Measurements from ENCODE around the gene KIAA0753.

KIAA0753 gene

GRCh38 chr17:6551869-6552531, 88.5 kb downstream of the KIAA0753 start:
- 89% methylated on average over 11 of the region's 11 CpGs for WGBS
- Histone ChIP-seq H3K9ac (ENCODE audit: low read depth, low read length) (no peak overlapping the region), H3K27me3 (ENCODE audit: insufficient read depth, low read length) (peaks cover 36% of the 10 kb centered on the region), H3K4me3 (ENCODE audit: low read length) (no peak overlapping the region), H3K36me3 (ENCODE audit: insufficient read depth, low read length) (no peaks in the 10 kb centered on the region), H3K9me3 (ENCODE audit: insufficient read depth, low read depth, low read length) (no peaks in the 10 kb centered on the region), H3K27ac (ENCODE audit: low read depth, low read length) (no peak overlapping the region), H3K4me1 (ENCODE audit: insufficient read depth, low read length) (peaks cover 12% of the 10 kb centered on the region)

GRCh38 chr17:6551356-6551755, 89.2 kb downstream of the KIAA0753 start:
- H3K4me3 ChIP-seq (ENCODE audit: low read length) = no peak overlapping the region
- H3K4me1 ChIP-seq (ENCODE audit: insufficient read depth, low read length) = peaks cover 12% of the 10 kb centered on the region
- no peaks in the 10 kb centered on the region for H3K36me3 ChIP-seq (ENCODE audit: insufficient read depth, low read length)
- no peak overlapping the region for H3K9ac ChIP-seq (ENCODE audit: low read depth, low read length)
- H3K27ac ChIP-seq (ENCODE audit: low read depth, low read length) = no peak overlapping the region
- H3K9me3 ChIP-seq (ENCODE audit: insufficient read depth, low read depth, low read length) = no peaks in the 10 kb centered on the region
- peaks cover 31% of the 10 kb centered on the region for H3K27me3 ChIP-seq (ENCODE audit: insufficient read depth, low read length)
- 96% methylated on average over 5 of the region's 5 CpGs for WGBS

- Histone ChIP-seq H3K27me3 (ENCODE audit: insufficient read depth, low read length) (peaks cover 15% of the 10 kb centered on the region), H3K4me3 (ENCODE audit: low read length) (no peak overlapping the region), H3K9me3 (ENCODE audit: insufficient read depth, low read depth, low read length) (no peaks in the 10 kb centered on the region), H3K4me1 (ENCODE audit: insufficient read depth, low read length) (peaks cover 13% of the 10 kb centered on the region), H3K9ac (ENCODE audit: low read depth, low read length) (no peak overlapping the region), H3K36me3 (ENCODE audit: insufficient read depth, low read length) (no peaks in the 10 kb centered on the region), H3K27ac (ENCODE audit: low read depth, low read length) (no peak overlapping the region)
- WGBS = 70% methylated on average over 9 of the region's 9 CpGs
These were observed 91.0 kb downstream of the KIAA0753 start for GRCh38 chr17:6549384-6550036.

GRCh38 chr17:6548578-6549330, 91.8 kb downstream of the KIAA0753 start:
- H3K9me3 ChIP-seq (ENCODE audit: insufficient read depth, low read depth, low read length) = no peaks in the 10 kb centered on the region
- no peaks in the 10 kb centered on the region for H3K36me3 ChIP-seq (ENCODE audit: insufficient read depth, low read length)
- H3K9ac ChIP-seq (ENCODE audit: low read depth, low read length) = no peak overlapping the region
- WGBS = 85% methylated on average over 11 of the region's 11 CpGs
- H3K27ac ChIP-seq (ENCODE audit: low read depth, low read length) = no peak overlapping the region
- no peak overlapping the region for H3K4me3 ChIP-seq (ENCODE audit: low read length)
- H3K4me1 ChIP-seq (ENCODE audit: insufficient read depth, low read length) = peaks cover 14% of the 10 kb centered on the region
- H3K27me3 ChIP-seq (ENCODE audit: insufficient read depth, low read length) = peaks cover 8% of the 10 kb centered on the region

- Histone ChIP-seq H3K9me3 (ENCODE audit: insufficient read depth, low read depth, low read length) (no peaks in the 10 kb centered on the region), H3K27ac (ENCODE audit: low read depth, low read length) (no peak overlapping the region), H3K27me3 (ENCODE audit: insufficient read depth, low read length) (0 out of 2 replicates have a peak, but pooled peaks cover under 1% of the 10 kb centered on the region), H3K9ac (ENCODE audit: low read depth, low read length) (no peak overlapping the region), H3K4me1 (ENCODE audit: insufficient read depth, low read length) (peaks cover 14% of the 10 kb centered on the region), H3K36me3 (ENCODE audit: insufficient read depth, low read length) (no peaks in the 10 kb centered on the region), H3K4me3 (ENCODE audit: low read length) (no peak overlapping the region)
- WGBS = 86% methylated on average over 5 of the region's 5 CpGs
These were observed 92.5 kb downstream of the KIAA0753 start for GRCh38 chr17:6548034-6548433.

DNA sequence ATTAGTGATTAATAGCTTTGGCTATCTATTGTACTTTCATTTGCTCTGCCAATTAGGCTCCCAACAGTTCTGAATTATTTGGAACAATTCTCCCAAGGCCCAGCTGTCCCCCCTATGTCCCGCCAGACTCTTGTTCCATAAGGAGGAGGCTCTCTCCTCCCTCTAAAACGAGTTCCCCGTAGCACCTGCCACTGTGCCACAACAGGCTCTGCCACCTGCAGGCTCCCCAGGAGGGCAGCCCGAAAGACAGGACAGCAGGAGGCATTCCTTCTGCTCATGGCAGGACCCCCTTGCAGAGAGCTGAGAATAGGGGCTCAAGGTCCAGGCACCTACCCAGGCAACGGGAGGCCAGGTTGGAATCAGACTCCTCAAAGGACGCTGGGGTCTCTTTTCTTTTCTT, 93.2 kb downstream of the KIAA0753 start:
- H3K9me3 ChIP-seq (ENCODE audit: insufficient read depth, low read depth, low read length) = no peaks in the 10 kb centered on the region
- peaks cover 12% of the 10 kb centered on the region for H3K4me1 ChIP-seq (ENCODE audit: insufficient read depth, low read length)
- no peaks in the 10 kb centered on the region for H3K36me3 ChIP-seq (ENCODE audit: insufficient read depth, low read length)
- no peak overlapping the region for H3K4me3 ChIP-seq (ENCODE audit: low read length)
- 83% methylated on average over 6 of the region's 6 CpGs for WGBS
- H3K9ac ChIP-seq (ENCODE audit: low read depth, low read length) = no peak overlapping the region
- H3K27ac ChIP-seq (ENCODE audit: low read depth, low read length) = no peak overlapping the region
- H3K27me3 ChIP-seq (ENCODE audit: insufficient read depth, low read length) = no peaks in the 10 kb centered on the region

DNA sequence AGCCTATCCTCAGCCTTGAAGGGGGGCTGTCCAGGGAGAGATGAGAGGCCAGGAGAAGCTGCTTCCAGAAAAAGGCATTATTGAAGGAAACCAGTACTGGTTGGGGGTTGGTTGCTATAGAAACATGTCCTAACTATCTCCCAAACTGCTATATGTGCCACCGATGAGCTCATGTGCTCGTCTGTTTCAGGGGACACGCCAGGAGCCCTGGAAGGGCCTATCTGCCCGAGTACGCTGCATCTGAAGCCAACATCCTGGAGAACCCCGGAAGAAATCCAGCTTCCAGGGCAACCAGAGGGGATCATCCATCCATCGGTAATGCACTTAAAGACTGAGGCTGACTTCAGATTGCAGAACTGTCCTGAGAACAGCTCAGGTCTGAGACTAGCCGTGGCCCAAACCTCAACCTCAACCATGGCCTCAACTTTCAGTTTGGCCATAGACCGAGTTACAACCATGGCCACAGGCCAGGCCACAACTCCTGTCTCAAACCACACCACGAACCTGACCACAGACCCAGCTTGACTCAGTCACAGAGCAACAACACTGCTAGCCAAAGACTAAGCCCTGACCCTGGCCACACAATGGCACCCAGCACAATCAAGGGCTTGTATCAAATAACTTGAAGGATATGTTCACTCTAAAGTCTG, 94.3 kb downstream of the KIAA0753 start:
- Histone ChIP-seq H3K9me3 (ENCODE audit: insufficient read depth, low read depth, low read length) (no peaks in the 10 kb centered on the region), H3K4me3 (ENCODE audit: low read length) (no peak overlapping the region), H3K27ac (ENCODE audit: low read depth, low read length) (no peak overlapping the region), H3K36me3 (ENCODE audit: insufficient read depth, low read length) (no peaks in the 10 kb centered on the region), H3K9ac (ENCODE audit: low read depth, low read length) (no peak overlapping the region), H3K27me3 (ENCODE audit: insufficient read depth, low read length) (no peaks in the 10 kb centered on the region), H3K4me1 (ENCODE audit: insufficient read depth, low read length) (peaks cover 9% of the 10 kb centered on the region; the same call in 1 of the 2 replicates)
- 94% methylated on average over 10 of the region's 10 CpGs for WGBS

DNA sequence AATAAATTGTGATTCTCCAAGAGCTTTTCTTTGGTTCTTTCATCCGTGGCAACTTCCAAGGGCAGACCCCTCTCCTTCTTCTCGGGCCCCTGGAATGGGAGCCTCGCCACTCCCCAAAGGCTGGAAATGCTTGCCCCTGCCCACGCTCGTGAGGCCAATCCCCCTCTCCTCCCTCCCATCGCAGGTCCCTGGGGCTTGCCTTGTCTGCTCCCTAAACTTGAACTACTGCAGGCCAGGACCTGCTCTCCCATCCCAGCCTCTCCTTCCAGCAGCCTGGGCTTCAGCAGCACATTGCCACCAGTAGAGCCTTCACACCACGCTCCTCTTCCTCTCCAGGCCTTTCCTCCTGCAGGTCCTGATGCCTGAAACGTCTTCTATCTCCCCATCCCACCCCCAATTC, 95.2 kb downstream of the KIAA0753 start:
- Histone ChIP-seq H3K27ac (ENCODE audit: low read depth, low read length) (no peak overlapping the region), H3K4me1 (ENCODE audit: insufficient read depth, low read length) (peaks cover 11% of the 10 kb centered on the region), H3K4me3 (ENCODE audit: low read length) (no peak overlapping the region), H3K9ac (ENCODE audit: low read depth, low read length) (no peak overlapping the region), H3K9me3 (ENCODE audit: insufficient read depth, low read depth, low read length) (no peaks in the 10 kb centered on the region), H3K27me3 (ENCODE audit: insufficient read depth, low read length) (no peaks in the 10 kb centered on the region), H3K36me3 (ENCODE audit: insufficient read depth, low read length) (no peaks in the 10 kb centered on the region)
- 84% methylated on average over 8 of the region's 8 CpGs for WGBS

GRCh38 chr17:6544011-6544370, 96.5 kb downstream of the KIAA0753 start:
- Histone ChIP-seq H3K4me1 (ENCODE audit: insufficient read depth, low read length) (peaks cover 13% of the 10 kb centered on the region), H3K9ac (ENCODE audit: low read depth, low read length) (no peak overlapping the region), H3K4me3 (ENCODE audit: low read length) (no peak overlapping the region), H3K27ac (ENCODE audit: low read depth, low read length) (no peak overlapping the region), H3K36me3 (ENCODE audit: insufficient read depth, low read length) (no peaks in the 10 kb centered on the region), H3K9me3 (ENCODE audit: insufficient read depth, low read depth, low read length) (peaks cover 2% of the 10 kb centered on the region; the same call in 1 of the 2 replicates), H3K27me3 (ENCODE audit: insufficient read depth, low read length) (no peaks in the 10 kb centered on the region)
- WGBS = 91% methylated on average over 5 of the region's 5 CpGs

DNA sequence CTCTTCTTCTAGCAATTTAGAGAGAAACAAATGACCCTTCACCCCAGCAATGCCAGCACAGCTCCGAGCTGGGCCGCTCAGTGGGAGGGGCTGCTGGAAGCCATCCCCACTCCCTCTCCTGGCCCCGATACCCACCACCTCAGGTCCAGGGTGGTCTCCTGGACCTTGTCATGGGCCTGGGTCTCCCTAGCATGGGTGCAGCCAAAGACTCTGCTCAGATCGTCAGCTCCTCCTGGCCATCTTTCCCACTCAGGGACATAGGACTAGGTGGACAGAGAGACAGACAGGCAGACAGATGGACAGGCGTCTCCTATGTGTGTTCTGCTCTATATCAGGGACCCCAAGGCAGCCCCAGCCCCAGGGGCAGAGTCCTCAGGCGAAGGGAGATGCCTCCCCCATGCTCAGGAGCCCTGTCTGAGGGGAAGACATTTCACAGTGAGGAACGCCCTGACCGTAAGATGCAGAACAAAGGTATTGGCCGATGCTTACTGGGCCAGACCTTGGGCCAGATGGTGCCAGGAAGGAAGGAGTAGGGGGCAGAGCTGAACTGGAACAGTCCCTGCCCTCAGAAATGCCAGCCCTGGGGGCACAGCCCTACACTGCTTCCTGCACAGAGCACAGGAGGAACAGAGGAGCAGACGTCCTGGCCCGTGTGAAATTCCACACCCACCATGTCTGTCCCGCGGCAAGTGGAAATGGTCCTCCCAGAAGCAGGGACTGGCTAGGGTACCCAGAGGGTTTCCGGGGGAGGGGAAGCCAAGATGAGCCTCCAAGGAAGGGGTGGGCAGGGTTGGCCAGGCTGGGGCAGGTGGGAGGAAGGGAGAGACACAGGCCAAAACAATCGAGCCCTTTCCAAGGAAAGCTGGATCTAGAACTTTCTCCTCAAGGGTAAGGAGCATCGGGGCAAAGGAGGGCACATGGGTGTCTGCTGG, 97.2 kb downstream of the KIAA0753 start:
- peaks cover 6% of the 10 kb centered on the region; the same call in 1 of the 2 replicates for H3K9me3 ChIP-seq (ENCODE audit: insufficient read depth, low read depth, low read length)
- H3K4me3 ChIP-seq (ENCODE audit: low read length) = no peak overlapping the region
- H3K4me1 ChIP-seq (ENCODE audit: insufficient read depth, low read length) = peaks cover 13% of the 10 kb centered on the region
- H3K27me3 ChIP-seq (ENCODE audit: insufficient read depth, low read length) = no peaks in the 10 kb centered on the region
- no peak overlapping the region for H3K27ac ChIP-seq (ENCODE audit: low read depth, low read length)
- WGBS = 93% methylated on average over 16 of the region's 16 CpGs
- no peak overlapping the region for H3K9ac ChIP-seq (ENCODE audit: low read depth, low read length)
- no peaks in the 10 kb centered on the region for H3K36me3 ChIP-seq (ENCODE audit: insufficient read depth, low read length)
